NCI-H2081 treated with DMSO at 0.1 percent for 48 hours (cell line): ENCODE data around the gene CADM1.

Experiments
- DNase-seq: peaks from one replicate; lab custom pipeline; 2025; lab: John Stamatoyannopoulos, UW

Gene CADM1

GRCh38 chr11:115279813-115280761 is 224.1 kb downstream of the CADM1 start:
- DNase-seq: no peak

GRCh38 chr11:115276799-115277198 is 227.4 kb downstream of the CADM1 start:
- DNase-seq: no peak

GRCh38 chr11:115276191-115276590 is 228.0 kb downstream of the CADM1 start:
- no peak for DNase-seq

- no peak for DNase-seq
Observed at GRCh38 chr11:115275045-115275444, 229.2 kb downstream of the CADM1 start.

- DNase-seq: no peak
Observed at GRCh38 chr11:115272925-115273324, 231.3 kb downstream of the CADM1 start.

GRCh38 chr11:115271643-115272042 is 232.6 kb downstream of the CADM1 start:
- no peak for DNase-seq

GRCh38 chr11:115269191-115269950 is 234.8 kb downstream of the CADM1 start:
- no peak for DNase-seq

- no peak for DNase-seq
Observed at GRCh38 chr11:115267871-115268270, 236.3 kb downstream of the CADM1 start.

GRCh38 chr11:115267238-115267781 is 236.9 kb downstream of the CADM1 start:
- DNase-seq: no peak

GRCh38 chr11:115266066-115266639 is 238.1 kb downstream of the CADM1 start:
- no peak for DNase-seq

GRCh38 chr11:115263799-115264656 is 240.2 kb downstream of the CADM1 start:
- peak; percentile 77 for DNase-seq

GRCh38 chr11:115258216-115258615 is 246.0 kb downstream of the CADM1 start:
- no peak for DNase-seq

- no peak for DNase-seq
Observed at GRCh38 chr11:115257678-115258077, 246.5 kb downstream of the CADM1 start.

- no peak for DNase-seq
Observed at GRCh38 chr11:115257270-115257669, 246.9 kb downstream of the CADM1 start.

GRCh38 chr11:115256397-115257197 is 247.6 kb downstream of the CADM1 start:
- DNase-seq: peak; percentile 50

- DNase-seq: no peak
Observed at GRCh38 chr11:115255006-115255762, 249.0 kb downstream of the CADM1 start.

- no peak for DNase-seq
Observed at GRCh38 chr11:115251126-115251525, 253.1 kb downstream of the CADM1 start.

GRCh38 chr11:115249061-115249578 is 255.1 kb downstream of the CADM1 start:
- DNase-seq: no peak

- DNase-seq: no peak
Observed at GRCh38 chr11:115247953-115248352, 256.3 kb downstream of the CADM1 start.

GRCh38 chr11:115247361-115247760 is 256.9 kb downstream of the CADM1 start:
- no peak for DNase-seq
